H1 (cell line): ENCODE data around the gene YEATS2. TPM values are rescaled to one million over a fixed set of nuclear protein-coding genes. Genes with fewer than 3 reads are reported as not detected.

Experiments used
- CTCF ChIA-PET: fragments of 300-600 bp; sonication (Branson Sonifier 250); formaldehyde crosslinking; loops from one replicate; lab custom pipeline; 2021; ENCODE audit not compliant: partially characterized antibody; lab: Charles Lee
- POLR2A ChIA-PET: fragments of 300-600 bp; sonication (Branson Sonifier 250); formaldehyde crosslinking; loops from one replicate; lab custom pipeline; 2021; ENCODE audit warnings: inconsistent platforms; ENCODE audit not compliant: partially characterized antibody; lab: Charles Lee
- DNase-seq, 2 experiments: peaks; one replicate each; pipeline versions ENCODE4 v3.0.0 to v3.0.0-alpha.2; 2010 to 2022; ENCODE audit warnings: low spot score in 2 of 2, low read depth in 1 of 2, mixed read lengths in 1 of 2
- FAIRE-seq: peaks from 2 replicates; lab custom pipeline; 2011; peaks lifted over from hg19 to GRCh38; lab: Jason Lieb, UNC
- H2AFZ ChIP-seq: 2 replicates; pipeline ENCODE4 v1.8.1; 2012; ENCODE audit warnings: low read length, inconsistent platforms
- H2AK5ac ChIP-seq: 2 replicates; pipeline ENCODE4 v1.6.1; 2013; ENCODE audit warnings: low read depth, low read length
- H2BK120ac ChIP-seq: replicated peaks from 2 replicates; pipeline ENCODE3; 2013; ENCODE audit warnings: low read depth, low read length, inconsistent platforms
- H2BK12ac ChIP-seq: 2 replicates; pipeline ENCODE4 v1.6.1; 2013; ENCODE audit warnings: low read depth, low read length
- H2BK15ac ChIP-seq: 2 replicates; pipeline ENCODE4 v1.6.1; 2013; ENCODE audit warnings: low read length
- H2BK20ac ChIP-seq: 2 replicates; pipeline ENCODE4 v1.6.1; 2013; ENCODE audit warnings: low read length
- H2BK5ac ChIP-seq: 2 replicates; pipeline ENCODE4 v1.6.1; 2013; ENCODE audit warnings: low read depth, low read length
- H3K14ac ChIP-seq: 2 replicates; pipeline ENCODE4 v1.6.1; 2013; ENCODE audit warnings: inconsistent platforms; ENCODE audit not compliant: insufficient read length
- H3K18ac ChIP-seq: 2 replicates; pipeline ENCODE4 v1.6.1; 2013; ENCODE audit warnings: low read length; ENCODE audit errors: extremely low read depth
- H3K23ac ChIP-seq: 2 replicates; pipeline ENCODE4 v1.6.1; 2013; ENCODE audit warnings: inconsistent platforms; ENCODE audit not compliant: insufficient read length
- H3K23me2 ChIP-seq: 2 replicates; pipeline ENCODE4 v1.6.1; 2013; ENCODE audit warnings: low read depth, low read length
- H3K27ac ChIP-seq: 2 replicates; pipeline ENCODE4 v1.6.1; 2011; ENCODE audit warnings: low read depth, low read length, inconsistent platforms
- H3K27me3 ChIP-seq, 4 experiments: replicated peaks in 1 of 4; 1 replicate in 1 of 4; 2 replicates in 3 of 4; pipeline versions ENCODE4 v1.6.1 to v1.8.1; 2011 to 2013; ENCODE audit warnings: low read length in 3 of 4, mild to moderate bottlenecking in 3 of 4, inconsistent platforms in 2 of 4, mixed read lengths in 2 of 4, moderate library complexity in 1 of 4; ENCODE audit not compliant: control insufficient read depth in 3 of 4, insufficient read depth in 3 of 4; ENCODE audit errors: extremely low read depth in 1 of 4
- H3K36me3 ChIP-seq, 4 experiments: 2 replicates each; pipeline versions ENCODE4 v1.6.1 to v1.8.1; 2011 to 2013; ENCODE audit warnings: mild to moderate bottlenecking in 4 of 4, low read length in 3 of 4, moderate library complexity in 2 of 4, control low read depth in 1 of 4, inconsistent platforms in 1 of 4; ENCODE audit not compliant: insufficient read depth in 4 of 4, control insufficient read depth in 2 of 4
- H3K4ac ChIP-seq: replicated peaks from 2 replicates; pipeline ENCODE3; 2013; ENCODE audit warnings: low read length, low read depth, mixed read lengths, inconsistent platforms; ENCODE audit not compliant: insufficient read length
- H3K4me1 ChIP-seq, 4 experiments: replicated peaks in 1 of 4; 1 replicate in 1 of 4; 2 replicates in 3 of 4; pipeline versions ENCODE4 v1.6.1 to v1.8.1; 2011 to 2013; ENCODE audit warnings: low read length in 3 of 4, inconsistent platforms in 2 of 4, mixed read lengths in 1 of 4; ENCODE audit not compliant: insufficient read depth in 4 of 4, control insufficient read depth in 3 of 4
- H3K4me2 ChIP-seq, 2 experiments: 2 replicates each; pipeline versions ENCODE4 v1.6.1 to v1.8.1; 2011 to 2013; ENCODE audit warnings: low read depth in 2 of 2, low read length in 2 of 2, control low read depth in 1 of 2, inconsistent platforms in 1 of 2, mild to moderate bottlenecking in 1 of 2; ENCODE audit not compliant: insufficient read depth in 1 of 2
- H3K4me3 ChIP-seq, 4 experiments: fragments of 200-600, 300-600 bp in 1 of 4; sonication (generic), shearing (Covaris generic), sonication (Bioruptor Twin) in 1 of 4; 2 replicates each; pipeline versions ENCODE4 v1.5.1 to v1.8.1; 2011 to 2016; ENCODE audit warnings: low read length in 4 of 4, low read depth in 3 of 4, control low read depth in 2 of 4, inconsistent platforms in 2 of 4, mild to moderate bottlenecking in 2 of 4, mixed read lengths in 1 of 4, moderate library complexity in 1 of 4; ENCODE audit not compliant: insufficient read depth in 2 of 4; ENCODE audit errors: extremely low read depth in 1 of 4
- H3K56ac ChIP-seq: replicated peaks from 2 replicates; pipeline ENCODE3; 2013; ENCODE audit warnings: low read depth, mild to moderate bottlenecking, mixed read lengths, low read length, inconsistent platforms; ENCODE audit not compliant: insufficient read length
- H3K79me1 ChIP-seq: 2 replicates; pipeline ENCODE4 v1.6.1; 2013; ENCODE audit warnings: low read depth, low read length, control low read depth
- H3K79me2 ChIP-seq, 2 experiments: 2 replicates each; pipeline versions ENCODE4 v1.6.1 to v1.8.1; 2012 to 2013; ENCODE audit warnings: low read length in 2 of 2, mild to moderate bottlenecking in 2 of 2, inconsistent platforms in 1 of 2; ENCODE audit not compliant: insufficient read depth in 2 of 2, control insufficient read depth in 1 of 2
- H3K9ac ChIP-seq, 4 experiments: replicated peaks in 1 of 4; 1 replicate in 1 of 4; 2 replicates in 3 of 4; pipeline versions ENCODE4 v1.6.1 to v1.8.1; 2011 to 2013; ENCODE audit warnings: low read depth in 3 of 4, low read length in 3 of 4, control low read depth in 2 of 4, mild to moderate bottlenecking in 2 of 4, moderate library complexity in 2 of 4, inconsistent platforms in 1 of 4; ENCODE audit errors: extremely low read depth in 1 of 4
- H3K9me3 ChIP-seq, 2 experiments: 2 replicates each; pipeline versions ENCODE4 v1.6.1 to v1.8.1; 2012 to 2013; ENCODE audit warnings: mild to moderate bottlenecking in 2 of 2, moderate library complexity in 2 of 2, control low read depth in 1 of 2, inconsistent platforms in 1 of 2, low read depth in 1 of 2, low read length in 1 of 2, mixed read lengths in 1 of 2; ENCODE audit not compliant: insufficient read depth in 2 of 2
- H4K20me1 ChIP-seq, 2 experiments: replicated peaks in 1 of 2; 2 replicates each; pipeline versions ENCODE3 to v1.8.1; 2011 to 2013; ENCODE audit warnings: inconsistent platforms in 2 of 2, low read length in 2 of 2, mild to moderate bottlenecking in 1 of 2; ENCODE audit not compliant: insufficient read depth in 2 of 2, control insufficient read depth in 1 of 2
- H4K5ac ChIP-seq: 2 replicates; pipeline ENCODE4 v1.6.1; 2013; ENCODE audit warnings: low read length, low read depth, mixed read lengths, inconsistent platforms; ENCODE audit not compliant: insufficient read length
- H4K8ac ChIP-seq: 2 replicates; pipeline ENCODE4 v1.8.0; 2013; ENCODE audit warnings: mild to moderate bottlenecking, moderate library complexity, low read length, inconsistent platforms; ENCODE audit not compliant: insufficient read depth; ENCODE audit errors: extremely low read depth
- H4K91ac ChIP-seq: replicated peaks from 2 replicates; pipeline ENCODE3; 2013; ENCODE audit warnings: low read length, mixed read lengths, inconsistent platforms; ENCODE audit not compliant: insufficient read length
- NRF1 ChIP-seq: IDR thresholded peaks from 2 replicates; pipeline ENCODE4 v1.6.1; 2011; ENCODE audit warnings: mild to moderate bottlenecking, low read depth, low read length, improper control_type of control experiment
- SIRT6 ChIP-seq: IDR thresholded peaks from one replicate; pipeline ENCODE4 v1.7.1; 2012; ENCODE audit warnings: low read length, inconsistent platforms
- SRF ChIP-seq: IDR thresholded peaks from 2 replicates; pipeline ENCODE4 v1.6.1; 2011; ENCODE audit warnings: mild to moderate bottlenecking, low read depth, low read length, moderate library complexity
- WGBS, 2 experiments: shearing (Covaris generic) in 1 of 2; methylation state at CpG; one replicate each; pipeline versions ENCODE4 v1.1.6 to v1.1.7; 2013 to 2015; ENCODE audit warnings: low lambda C conversion rate in 2 of 2, mixed read lengths in 2 of 2, inconsistent platforms in 1 of 2, low coverage in 1 of 2, missing lambda C conversion rate in 1 of 2; ENCODE audit not compliant: insufficient replicate concordance in 2 of 2, insufficient coverage in 1 of 2, insufficient read length in 1 of 2; ENCODE audit errors: extremely low coverage in 1 of 2, missing lambda C conversion rate in 1 of 2; 5-methylcytosine and 5-hydroxymethylcytosine counted together
- polyA plus RNA-seq, 7 experiments: library from polyadenylated mRNA; depleted of rRNA in 3 of 7; stranded (reverse) in 5 of 7; unstranded in 2 of 7; fragments of >200 nt in 5 of 7; fragments of 200-250 nt in 2 of 7; gene quantifications; 1 replicate in 5 of 7; 2 replicates in 1 of 7; 4 replicates in 1 of 7; pipeline versions ENCODE4 v1.2.1 to v1.2.3, GENCODE V29; 2011 to 2013; ENCODE audit warnings: missing spikeins in 2 of 7, mixed read lengths in 2 of 7
- total RNA-seq: library from RNA; stranded (reverse); fragmentation: NEBNext Ultra II Directional; extraction: Animal tissue kit (Norgen Biotek cat#: 25700); gene quantifications from 2 replicates; pipeline ENCODE4 v1.2.1, GENCODE V29; 2021
- TF ChIP-seq, protein P1 (sequence below): IDR thresholded peaks from 2 replicates; pipeline ENCODE4 v1.6.1; 2012; ENCODE audit warnings: inconsistent platforms

Gene YEATS2
- total and polyA plus RNA-seq, 2 of the 8 experiments (the other 6 are each of a cell fraction or from before 2014, with no cell fraction given): 35.3 to 53.7 TPM

DNA sequence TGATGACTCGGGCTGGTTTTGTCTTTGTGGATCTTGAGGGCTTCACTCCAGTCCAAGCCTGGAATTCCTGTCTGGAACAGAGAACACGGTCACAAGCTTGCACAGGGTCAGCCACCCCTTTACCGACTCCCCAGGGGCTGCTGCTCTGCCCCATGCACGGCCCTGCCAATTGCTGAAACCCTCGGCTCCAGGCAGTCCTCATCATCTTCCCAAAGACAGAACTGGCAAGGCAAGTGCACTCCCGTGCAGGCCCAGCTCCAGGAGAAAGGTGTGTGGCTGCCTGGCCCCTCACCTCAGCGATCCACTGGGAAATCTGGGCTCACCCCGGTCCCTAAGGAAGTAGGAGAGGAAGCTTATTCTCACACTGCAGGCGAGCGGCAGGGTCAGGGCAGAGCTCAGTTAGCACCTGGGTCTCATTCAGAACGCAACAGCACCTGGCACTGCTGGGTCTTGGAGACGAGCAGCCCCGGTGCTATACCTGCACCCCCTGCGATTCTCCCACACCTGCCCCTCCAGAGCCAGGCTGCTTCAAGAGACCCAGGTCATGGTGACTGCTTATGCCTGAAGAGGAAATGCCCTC lies 120.5 kb downstream of the YEATS2 start:
- Histone ChIP-seq H4K8ac (0 out of 2 replicates have a peak overlapping the region, but pooled peaks have one; percentile 2), H3K4me3 (no peak overlapping the region), H2BK5ac (no peak overlapping the region; the same call in 1 of the 2 replicates), H3K27ac (no peak overlapping the region), H4K5ac (no peak overlapping the region), H2BK120ac (no peak overlapping the region), H2AFZ (no peak overlapping the region), H3K4me2 (no peak overlapping the region), H3K9ac (no peak overlapping the region), H3K79me1 (no peaks in the 10 kb centered on the region), H2BK20ac (no peak overlapping the region), H3K23me2 (no peaks in the 10 kb centered on the region), H4K91ac (peak overlapping the region; percentile 55), H3K36me3 (peaks cover 0 to 7% (median 0%) of the 10 kb centered on the region in 4 experiments; a peak in 2 of 8 replicates), H4K20me1 (peaks cover 0 to 3% of the 10 kb centered on the region in 2 experiments), H2AK5ac (no peak overlapping the region), H3K14ac (no peak overlapping the region), H3K56ac (no peak overlapping the region), H3K4ac (no peak overlapping the region), H2BK12ac (no peak overlapping the region), H3K18ac (no peak overlapping the region), H3K23ac (no peak overlapping the region), H3K9me3 (no peaks in the 10 kb centered on the region), H2BK15ac (no peak overlapping the region), H3K79me2 (no peaks in the 10 kb centered on the region), H3K27me3 (no peaks in the 10 kb centered on the region), H3K4me1 (peaks cover 0 to 4% (median 0%) of the 10 kb centered on the region in 4 experiments; a peak in 3 of 7 replicates)
- WGBS, 2 experiments: 87% methylated on average over 14 of the region's 14 CpGs; no CpG with 5 or more reads in 1 of the 2 experiments
- CTCF ChIA-PET: interaction anchor here (0.5 to 1.2 kb wide), 6 partner anchors 22 to 701 kb away, joined by 3 to 4 read pairs (median 4); no protein-coding TSS in a partner anchor
- no peak for FAIRE-seq
- DNase-seq: no peak
- POLR2A ChIA-PET: no interaction called here
- TF ChIP-seq SIRT6 (no peak), NRF1 (no peak), SRF (no peak)
- TF ChIP-seq, protein P1, sequence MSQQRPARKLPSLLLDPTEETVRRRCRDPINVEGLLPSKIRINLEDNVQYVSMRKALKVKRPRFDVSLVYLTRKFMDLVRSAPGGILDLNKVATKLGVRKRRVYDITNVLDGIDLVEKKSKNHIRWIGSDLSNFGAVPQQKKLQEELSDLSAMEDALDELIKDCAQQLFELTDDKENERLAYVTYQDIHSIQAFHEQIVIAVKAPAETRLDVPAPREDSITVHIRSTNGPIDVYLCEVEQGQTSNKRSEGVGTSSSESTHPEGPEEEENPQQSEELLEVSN: no peak
